AG04450 (cell line): ENCODE results near the gene VPS41. TPM values are rescaled to one million over a fixed set of nuclear protein-coding genes. Genes with fewer than 3 reads are reported as not detected.
A peak's percentile ranks its signal among the peaks of the same experiment; 100 is the strongest.

Experiments used
- CTCF ChIA-PET: fragments of 300-600, 350-600 bp; formaldehyde crosslinking; extraction: SDS; loops from one replicate; lab custom pipeline; 2022; ENCODE audit warnings: antibody characterized with exemption, inconsistent platforms; lab: Charles Lee
- POLR2A ChIA-PET: fragments of 350-600 bp; formaldehyde crosslinking; extraction: SDS; loops from one replicate; lab custom pipeline; 2021; ENCODE audit warnings: antibody characterized with exemption, inconsistent platforms; lab: Yijun Ruan, JAX
- DNase-seq: peaks from one replicate; pipeline ENCODE4 v3.0.0-alpha.2; 2011; ENCODE audit warnings: low read depth, low spot score
- H3K27ac ChIP-seq: one replicate; pipeline ENCODE4 v1.5.1; 2012; ENCODE audit warnings: low read depth, low read length, control low read depth
- H3K27me3 ChIP-seq: one replicate; pipeline ENCODE4 v1.6.0; 2012; ENCODE audit warnings: low read length; ENCODE audit not compliant: control insufficient read depth, insufficient read depth
- H3K4me3 ChIP-seq: 2 replicates; pipeline ENCODE4 v1.5.1; 2011; ENCODE audit warnings: mild to moderate bottlenecking, low read depth, low read length, control low read depth
- H3K9me3 ChIP-seq: 2 replicates; pipeline ENCODE4 v1.5.1; 2012; ENCODE audit warnings: low read length; ENCODE audit not compliant: control insufficient read depth, insufficient read depth
- CTCF ChIP-seq: IDR thresholded peaks from 2 replicates; pipeline ENCODE4 v1.5.1; 2011; ENCODE audit warnings: low read depth, low read length, control low read depth, inconsistent platforms
- polyA plus RNA-seq: library from polyadenylated mRNA; depleted of rRNA; stranded (reverse); fragments of >200 nt; gene quantifications from 2 replicates; pipeline ENCODE4 v1.2.3, GENCODE V29; 2011

VPS41 gene
- polyA plus RNA-seq, 1 experiment, result 67.1 TPM

GRCh38 chr7:38870147-38870546 is 38.8 kb downstream of the VPS41 start:
- ChIA-PET CTCF (interaction anchor here (0.8 to 1.0 kb wide), 2 partner anchors 11 to 62 kb away, joined by 3 read pairs; no protein-coding TSS in a partner anchor), POLR2A (no interaction called here)
- Histone ChIP-seq H3K27ac (no peak overlapping the region), H3K9me3 (no peaks in the 10 kb centered on the region), H3K4me3 (no peak overlapping the region), H3K27me3 (no peaks in the 10 kb centered on the region)
- TF ChIP-seq CTCF, result no peak
- DNase-seq, result no peak

GRCh38 chr7:38863601-38864291 is 45.2 kb downstream of the VPS41 start:
- no peak for TF ChIP-seq CTCF
- H3K27ac ChIP-seq, result no peak overlapping the region
- ChIA-PET POLR2A (no interaction called here), CTCF (no interaction called here)
- H3K9me3 ChIP-seq, result no peaks in the 10 kb centered on the region
- H3K4me3 ChIP-seq, result no peak overlapping the region
- no peak for DNase-seq
- H3K27me3 ChIP-seq, result no peaks in the 10 kb centered on the region

GRCh38 chr7:38862666-38863065 is 46.3 kb downstream of the VPS41 start:
- CTCF ChIA-PET, result no interaction called here
- no peak for TF ChIP-seq CTCF
- POLR2A ChIA-PET, result no interaction called here
- Histone ChIP-seq H3K27me3 (no peaks in the 10 kb centered on the region), H3K4me3 (no peak overlapping the region), H3K27ac (no peak overlapping the region), H3K9me3 (no peaks in the 10 kb centered on the region)
- DNase-seq, result no peak

GRCh38 chr7:38858259-38858884 is 50.6 kb downstream of the VPS41 start:
- Histone ChIP-seq H3K27me3 (no peaks in the 10 kb centered on the region), H3K9me3 (no peaks in the 10 kb centered on the region), H3K4me3 (no peak overlapping the region), H3K27ac (no peak overlapping the region)
- ChIA-PET CTCF (interaction anchor here (0.6 to 1.2 kb wide), 2 partner anchors 10 to 616 kb away, joined by 3 to 7 read pairs; no protein-coding TSS in a partner anchor), POLR2A (no interaction called here)
- peak; percentile 33 for DNase-seq
- no peak for TF ChIP-seq CTCF

- no peaks in the 10 kb centered on the region for H3K9me3 ChIP-seq
- ChIA-PET POLR2A (no interaction called here), CTCF (interaction anchor here (1.7 kb wide), 1 partner anchor 486 kb away, joined by 3 read pairs; no protein-coding TSS in a partner anchor)
- H3K4me3 ChIP-seq, result no peak overlapping the region
- TF ChIP-seq CTCF, result no peak
- no peak overlapping the region for H3K27ac ChIP-seq
- no peak for DNase-seq
- H3K27me3 ChIP-seq, result no peaks in the 10 kb centered on the region
These were observed 53.1 kb downstream of the VPS41 start for GRCh38 chr7:38855867-38856266.
